GM19372 (cell line): Measurements from ENCODE around the gene HLF.

Experiments used
- ATAC-seq: cut with Tn5 transposase; IDR thresholded peaks from one replicate; pipeline ENCODE4 v1.9.1; 2021; ENCODE audit warnings: mild to moderate bottlenecking, low read depth, moderate library complexity; ENCODE audit not compliant: unreplicated experiment

Gene HLF

GRCh38 chr17:55345132-55345531 lies 80.4 kb downstream of the HLF start:
- no peak for ATAC-seq

DNA sequence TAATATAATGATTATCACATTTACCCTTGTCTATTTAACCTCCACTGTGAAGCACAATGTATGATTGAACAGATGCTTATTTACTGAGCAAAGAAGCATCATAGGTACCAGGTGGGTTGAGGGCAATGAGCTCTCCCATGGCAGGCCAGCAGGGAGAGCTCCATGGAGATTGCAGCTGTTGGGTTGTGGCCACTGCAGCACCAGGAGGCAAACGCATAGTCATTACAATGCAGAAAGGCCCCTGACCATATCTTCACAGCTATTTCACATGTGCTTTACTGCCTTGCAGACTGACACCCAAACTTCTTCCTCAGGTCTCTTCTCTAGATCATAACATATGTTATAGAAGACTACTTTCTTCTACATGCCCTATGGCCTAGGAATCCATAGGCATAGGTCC lies 81.9 kb downstream of the HLF start:
- ATAC-seq: no peak

DNA sequence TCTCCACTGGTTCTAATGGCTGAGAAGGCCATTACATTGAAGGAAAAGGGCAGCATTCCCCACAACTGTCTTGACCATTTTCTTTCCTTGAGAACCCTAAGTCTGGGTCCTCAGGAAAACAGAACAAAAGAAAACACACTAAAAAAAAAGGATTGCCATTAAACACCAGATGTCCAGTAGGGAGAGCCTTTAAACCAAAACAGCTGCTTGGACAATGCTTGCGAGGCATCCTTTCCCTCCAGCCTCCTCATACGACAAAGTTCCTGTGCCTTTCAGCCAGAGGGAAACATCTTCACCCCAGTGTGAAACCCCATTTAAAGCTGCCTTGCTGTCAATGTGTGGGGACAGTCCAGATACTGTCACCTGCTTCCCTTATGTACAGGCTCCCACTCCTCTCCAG lies 82.6 kb downstream of the HLF start:
- ATAC-seq: no peak

- ATAC-seq: no peak
Observed at GRCh38 chr17:55348749-55349354, 84.1 kb downstream of the HLF start.

GRCh38 chr17:55350825-55351205 lies 86.1 kb downstream of the HLF start:
- ATAC-seq: no peak

DNA sequence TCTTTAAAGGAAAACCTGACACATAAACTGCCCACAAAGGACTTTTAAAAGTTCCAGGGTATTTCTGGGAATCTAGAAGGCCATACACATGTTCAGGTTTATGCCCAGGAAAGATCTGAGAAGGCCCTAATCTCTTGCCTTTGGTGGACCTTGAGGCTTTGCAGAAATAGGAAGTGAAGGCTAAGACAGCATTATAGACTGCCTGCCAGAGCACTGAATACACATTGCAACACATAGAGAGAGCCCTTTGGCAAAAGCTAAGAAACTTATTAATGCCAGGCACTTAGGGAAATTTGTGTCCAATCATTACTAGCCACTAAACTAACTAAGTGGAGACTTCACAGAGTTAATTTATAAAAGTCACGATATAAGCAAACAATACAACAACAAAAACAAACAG lies 86.5 kb downstream of the HLF start:
- ATAC-seq: no peak

DNA sequence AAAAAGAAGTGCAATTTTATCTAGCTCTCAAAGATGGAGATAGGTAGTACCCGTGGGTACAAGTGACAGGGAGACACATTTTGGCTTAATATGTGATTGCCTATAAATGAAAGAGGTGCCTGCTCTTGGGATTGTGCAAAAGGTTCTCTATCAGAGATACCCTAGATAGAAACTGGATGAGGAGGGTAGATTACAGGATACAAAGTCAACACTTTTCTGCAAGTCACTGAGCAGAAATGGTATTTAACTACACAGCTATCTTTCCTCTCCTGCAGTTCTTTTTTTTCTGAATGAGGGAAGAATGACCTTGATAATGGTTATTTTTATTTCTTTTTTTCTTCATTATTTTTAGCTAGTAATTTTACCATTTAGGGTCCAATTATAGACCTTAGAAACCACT lies 89.2 kb downstream of the HLF start:
- no peak for ATAC-seq

DNA sequence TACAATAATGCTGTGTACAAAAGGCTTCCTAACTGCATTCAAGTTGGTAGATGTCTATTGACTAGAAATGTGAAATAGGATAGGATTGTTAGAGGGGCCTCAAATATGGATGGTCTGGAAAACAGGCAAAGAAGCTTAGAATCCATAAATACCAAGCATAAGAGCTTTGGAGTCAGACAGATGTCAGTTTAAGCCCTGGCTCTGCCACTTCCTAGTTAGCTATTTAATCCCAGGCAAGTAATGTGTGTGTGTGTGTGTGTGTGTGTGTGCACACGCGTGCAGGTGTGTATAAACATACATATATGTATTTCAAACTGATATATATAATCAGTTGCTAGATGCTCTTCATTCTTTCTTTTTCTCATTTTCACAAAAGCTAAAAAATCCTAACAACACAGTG lies 90.2 kb downstream of the HLF start:
- ATAC-seq: no peak

DNA sequence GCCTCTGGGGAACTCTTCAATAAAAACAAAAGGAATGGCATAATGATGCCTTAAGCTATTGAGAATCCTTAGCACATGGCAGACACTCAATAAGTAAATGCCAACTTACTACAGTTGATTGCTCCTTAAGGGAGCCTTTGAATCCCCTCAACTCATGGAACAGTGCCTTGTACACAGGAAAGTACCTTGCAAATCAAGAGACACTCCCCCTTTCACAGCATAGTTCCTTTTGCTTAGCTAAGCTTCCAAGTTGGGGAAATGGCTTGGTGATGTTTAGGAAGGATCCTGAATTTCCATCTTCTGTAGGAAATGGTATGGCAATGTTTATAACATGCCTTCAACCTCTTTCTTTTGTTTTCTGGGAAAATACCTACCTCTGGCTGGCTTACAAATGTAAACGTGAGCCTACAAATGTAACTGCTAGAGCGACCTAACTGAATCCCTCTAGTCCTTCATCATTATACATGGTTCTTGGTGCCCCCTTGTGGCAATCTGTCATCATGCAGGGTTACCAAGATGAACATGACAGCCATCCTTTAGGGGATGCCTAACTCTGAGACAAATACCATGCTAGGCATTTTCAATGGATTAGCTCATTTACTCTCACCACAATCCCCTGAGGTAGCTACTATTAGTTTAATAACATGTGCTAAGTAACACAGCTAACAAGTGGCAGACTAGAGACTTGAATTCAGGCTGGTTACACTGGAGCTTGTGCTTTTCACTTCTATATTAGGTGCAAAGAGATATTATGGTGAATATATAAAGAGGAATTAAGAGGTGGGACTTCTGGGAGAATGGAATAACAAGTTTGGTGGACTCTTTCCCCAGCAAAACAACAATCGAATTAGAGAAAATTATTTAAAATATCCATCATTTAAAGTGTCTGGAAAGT lies 91.9 kb downstream of the HLF start:
- peak; percentile 88 for ATAC-seq

- no peak for ATAC-seq
Observed at GRCh38 chr17:55360971-55361370, 96.2 kb downstream of the HLF start.

DNA sequence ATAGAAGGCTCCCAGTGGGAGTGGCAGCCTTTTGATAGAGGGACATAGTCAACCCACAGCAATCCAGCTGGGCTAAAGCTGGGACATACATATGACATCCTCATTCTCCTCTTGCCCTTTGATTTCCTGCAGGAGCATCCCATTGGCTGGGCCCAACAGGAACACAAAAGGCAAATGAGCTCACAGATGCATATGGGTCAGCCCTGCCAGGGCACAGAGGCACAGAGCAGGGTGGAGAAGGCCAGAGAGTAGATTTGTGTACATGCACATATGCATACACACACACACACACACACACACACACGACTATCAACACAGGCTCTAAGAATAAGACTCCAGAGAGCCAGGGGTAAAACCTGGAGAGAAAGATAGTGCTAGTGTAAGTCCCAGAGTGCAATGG lies 98.3 kb downstream of the HLF start:
- no peak for ATAC-seq

DNA sequence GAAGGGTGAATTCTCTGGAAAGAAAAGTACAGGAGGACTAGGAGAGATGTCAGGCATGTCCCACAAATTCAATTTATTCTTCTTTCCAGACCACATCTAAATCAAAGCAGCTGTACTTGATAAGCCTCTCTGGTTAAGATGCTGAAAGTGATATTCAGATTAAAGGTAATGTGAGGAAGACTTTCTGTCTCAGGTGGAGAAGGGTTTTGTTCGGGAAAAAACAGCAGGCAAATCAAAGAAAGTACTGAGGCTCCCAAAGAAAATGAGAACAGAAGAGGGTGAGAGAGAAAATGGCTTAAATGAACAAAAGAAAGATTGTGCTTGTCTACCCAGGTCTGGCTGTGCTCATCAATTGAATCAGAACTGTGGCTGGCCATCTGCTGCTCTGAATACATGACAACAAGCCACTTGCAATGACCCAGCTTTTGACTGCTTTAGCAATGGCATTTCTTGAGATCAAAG lies 101.3 kb downstream of the HLF start:
- no peak for ATAC-seq

GRCh38 chr17:55368706-55369105 lies 103.9 kb downstream of the HLF start:
- no peak for ATAC-seq
